Fibroblast of skin of back (primary cell): Measurements from ENCODE around the gene SETD5.
A peak's percentile ranks its signal among the peaks of the same experiment; 100 is the strongest.
"Not testable (repeated sequence)": the region's sequence is repeated elsewhere in the genome, so short reads cannot be mapped to it uniquely, and the experiment has no call there.

Experiments used
- DNase-seq: peaks from one replicate; pipeline ENCODE4 v3.0.0-alpha.2; 2013

SETD5 gene

GRCh38 chr3:9467451-9467850 is 70.0 kb downstream of the SETD5 start:
- no peak for DNase-seq

GRCh38 chr3:9468460-9468859 is 71.0 kb downstream of the SETD5 start:
- DNase-seq = no peak

GRCh38 chr3:9469986-9470385 is 72.6 kb downstream of the SETD5 start:
- no peak for DNase-seq

- no peak for DNase-seq
Measured at GRCh38 chr3:9473496-9474065, 76.2 kb downstream of the SETD5 start.

GRCh38 chr3:9474482-9474881 is 77.1 kb downstream of the SETD5 start:
- no peak for DNase-seq

- no peak for DNase-seq
Measured at GRCh38 chr3:9476935-9477334, 79.5 kb downstream of the SETD5 start.

- DNase-seq = no peak
Measured at GRCh38 chr3:9480265-9480664, 82.8 kb downstream of the SETD5 start.

- DNase-seq = no peak
Measured at GRCh38 chr3:9485248-9485647, 87.8 kb downstream of the SETD5 start.

GRCh38 chr3:9491506-9491905 is 94.1 kb downstream of the SETD5 start:
- no peak for DNase-seq

GRCh38 chr3:9494036-9494435 is 96.6 kb downstream of the SETD5 start:
- DNase-seq = not testable (repeated sequence)

GRCh38 chr3:9496893-9497292 is 99.5 kb downstream of the SETD5 start:
- DNase-seq = no peak

GRCh38 chr3:9497821-9498565 is 100.6 kb downstream of the SETD5 start:
- DNase-seq = peak; percentile 40

- no peak for DNase-seq
Measured at GRCh38 chr3:9498781-9499180, 101.4 kb downstream of the SETD5 start.

- DNase-seq = no peak
Measured at GRCh38 chr3:9499455-9500107, 102.2 kb downstream of the SETD5 start.

- DNase-seq = peak; percentile 64
Measured at GRCh38 chr3:9500108-9501050, 103.0 kb downstream of the SETD5 start.

GRCh38 chr3:9501226-9501625 is 103.8 kb downstream of the SETD5 start:
- DNase-seq = no peak

- DNase-seq = peak; percentile 59
Measured at GRCh38 chr3:9503283-9503682, 105.9 kb downstream of the SETD5 start.

GRCh38 chr3:9507586-9508578 is 110.5 kb downstream of the SETD5 start:
- no peak for DNase-seq

GRCh38 chr3:9508781-9509180 is 111.4 kb downstream of the SETD5 start:
- DNase-seq = no peak

- no peak for DNase-seq
Measured at GRCh38 chr3:9512456-9513045, 115.1 kb downstream of the SETD5 start.

GRCh38 chr3:9514306-9514705 is 116.9 kb downstream of the SETD5 start:
- DNase-seq = no peak
